Lower leg skin (tissue), 3 donors: Measurements from ENCODE around the gene ARTN.

ENCODE experiments used
- CTCF ChIP-seq, 3 donors: fragments of 450-650 bp; IDR thresholded peaks; one replicate each; pipeline ENCODE4 v1.5.1; 2016; ENCODE audit warnings: antibody characterized with exemption in 3 of 3, mild to moderate bottlenecking in 3 of 3, moderate library complexity in 2 of 3
- POLR2A ChIP-seq, 2 donors: fragments of 450-650 bp; IDR thresholded peaks; one replicate each; pipeline ENCODE4 v1.6.1; 2016 to 2017; ENCODE audit warnings: antibody characterized with exemption in 2 of 2, mild to moderate bottlenecking in 1 of 2, moderate library complexity in 1 of 2

GRCh38 chr1:43914576-43915525 is 18.8 kb upstream of the ARTN start:
- no peak for TF ChIP-seq CTCF (IDR thresholded peaks at IDR 0.05)
- no peak for TF ChIP-seq POLR2A (IDR thresholded peaks at IDR 0.05)
